ENCODE measurements around the gene AP5Z1.

Gene AP5Z1

DNA sequence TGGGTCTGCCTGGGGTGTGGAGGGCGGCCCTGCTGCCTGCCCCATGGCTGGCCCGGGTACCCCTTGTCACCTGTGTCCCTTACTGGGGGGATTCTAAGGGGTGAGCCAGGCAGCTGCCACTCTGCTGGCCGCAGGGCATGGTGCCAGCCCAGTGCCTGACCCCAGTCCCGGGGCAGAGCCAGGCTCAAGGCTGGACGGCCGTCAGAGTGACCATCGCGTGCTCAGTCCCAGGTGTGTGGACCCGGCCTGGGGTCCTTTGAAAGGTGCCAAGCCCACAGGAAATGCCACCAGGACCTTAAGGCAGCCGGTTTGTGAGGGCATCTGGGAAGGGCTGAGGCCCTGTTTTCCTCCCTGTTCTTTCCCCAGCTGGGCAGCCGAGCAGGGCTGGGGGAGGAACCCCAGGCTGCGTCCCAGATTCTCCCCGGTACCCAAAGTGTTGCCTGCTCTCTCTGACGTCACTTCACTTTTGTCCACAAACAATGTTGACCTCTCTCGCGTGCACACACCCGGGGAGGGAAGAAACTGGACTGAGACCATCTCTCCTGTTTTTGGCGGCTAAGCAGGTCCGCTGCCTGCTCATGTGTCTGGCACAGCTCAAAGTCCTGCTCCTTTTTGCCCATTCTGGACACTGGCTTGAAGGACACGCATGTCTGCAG, 48.8 kb downstream of the AP5Z1 start:
- no peak for DNase-seq

DNA sequence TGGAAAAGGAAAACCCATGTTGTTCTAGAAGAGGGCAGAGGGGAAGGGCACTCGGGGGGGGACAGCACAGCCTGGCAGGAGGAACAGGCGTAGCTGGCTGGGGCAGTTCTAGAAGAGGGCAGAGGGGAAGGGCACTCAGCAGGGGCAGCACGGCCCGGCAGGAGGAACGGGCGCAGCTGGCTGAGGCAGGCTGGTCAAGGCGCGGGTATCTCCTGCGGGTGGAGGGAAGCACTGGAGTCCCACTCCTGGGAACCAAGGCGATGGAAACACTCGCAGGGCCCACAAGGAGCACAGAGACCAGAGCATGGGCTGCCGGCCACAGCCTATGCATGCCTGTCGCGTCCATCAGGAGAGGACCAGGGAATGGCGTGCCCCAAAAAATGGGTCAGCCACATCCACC, 49.7 kb downstream of the AP5Z1 start:
- DNase-seq = no peak

DNA sequence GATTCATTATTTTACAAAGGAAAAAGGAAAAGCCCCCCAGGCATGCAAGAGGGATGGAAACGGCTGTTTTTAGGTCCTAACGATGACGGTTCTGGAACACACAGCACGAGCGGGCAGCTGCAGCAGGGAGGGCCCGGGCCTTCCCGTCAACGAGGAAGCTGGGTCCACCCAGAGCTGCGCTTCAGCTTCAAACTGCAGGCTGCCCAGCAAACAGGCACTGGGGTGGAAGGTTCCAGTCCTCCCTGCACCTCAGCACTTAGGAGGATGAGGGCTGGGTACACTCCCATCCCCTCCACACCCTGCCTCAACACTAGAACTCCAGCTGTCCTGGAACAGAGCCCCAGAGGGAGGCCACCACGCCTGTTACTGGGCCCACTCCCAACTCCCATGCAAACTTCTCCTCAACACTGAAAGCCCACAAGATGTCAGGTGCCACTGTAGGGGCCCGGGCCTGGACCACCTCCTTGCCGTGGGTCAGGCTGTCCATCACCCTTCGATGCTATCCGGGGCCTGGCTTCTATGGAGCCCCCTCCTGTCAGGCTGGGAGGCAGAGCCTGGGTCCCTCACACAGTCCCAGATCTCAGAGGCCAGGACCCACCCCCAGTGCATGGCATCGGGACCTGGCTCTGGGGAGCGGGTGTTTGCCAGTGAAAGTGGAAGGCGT, 53.4 kb downstream of the AP5Z1 start:
- DNase-seq = no peak

DNA sequence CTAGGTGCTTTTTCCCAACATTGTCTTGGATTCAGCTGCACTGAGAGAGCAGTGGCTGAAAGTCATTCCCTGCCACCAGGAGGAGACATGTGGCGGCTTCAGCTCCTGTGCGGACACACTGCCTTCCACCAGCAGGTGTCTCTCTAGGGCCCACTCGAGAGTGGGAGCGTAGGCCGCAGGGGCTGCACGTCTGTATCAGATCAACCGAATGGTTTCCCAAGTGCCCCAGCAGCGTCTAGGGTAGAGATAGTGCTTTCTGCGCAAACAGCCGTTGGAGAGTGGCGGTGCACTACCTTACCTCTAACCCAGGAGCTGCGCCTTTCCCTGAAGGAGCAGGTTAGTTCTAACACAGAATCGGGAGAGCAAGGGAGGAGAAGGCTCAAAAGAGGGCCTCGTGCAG, 54.8 kb downstream of the AP5Z1 start:
- peak; percentile 76 for DNase-seq

DNA sequence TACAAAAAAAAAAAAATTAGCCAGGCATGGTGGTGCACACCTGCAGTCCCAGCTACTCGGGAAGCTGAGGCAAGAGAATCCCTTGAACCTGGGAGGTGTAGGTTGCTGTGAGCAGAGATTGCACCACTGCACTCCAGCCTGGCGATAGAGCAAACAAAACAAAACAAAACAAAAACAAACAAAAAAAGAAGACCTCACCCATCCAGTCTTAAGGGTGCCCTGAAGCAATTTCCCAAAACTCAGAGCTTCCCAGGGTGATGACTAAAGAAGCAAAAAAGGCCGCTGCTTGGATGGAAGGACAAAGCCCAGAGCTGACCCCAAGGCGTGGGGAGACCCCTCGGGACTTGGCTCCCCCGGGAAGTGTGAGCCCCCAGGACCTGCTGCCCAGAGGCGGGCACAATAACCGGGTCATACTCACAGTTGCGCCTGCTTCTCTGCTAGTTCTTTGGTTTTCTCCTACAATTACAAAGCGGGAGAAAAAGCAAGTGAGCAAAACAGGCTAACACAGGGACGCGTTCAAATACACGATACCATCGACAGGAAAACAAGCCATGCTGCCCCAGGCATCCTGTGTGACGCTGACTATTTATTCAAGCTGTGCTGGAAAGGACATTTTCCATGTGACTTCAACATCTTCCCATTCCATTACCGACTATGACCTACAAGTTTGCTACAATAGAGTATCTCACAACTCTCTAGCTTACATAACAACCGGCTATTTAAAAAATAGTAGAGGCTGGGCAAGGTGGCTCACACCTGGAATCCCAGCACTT, 56.5 kb downstream of the AP5Z1 start:
- no peak for DNase-seq

DNA sequence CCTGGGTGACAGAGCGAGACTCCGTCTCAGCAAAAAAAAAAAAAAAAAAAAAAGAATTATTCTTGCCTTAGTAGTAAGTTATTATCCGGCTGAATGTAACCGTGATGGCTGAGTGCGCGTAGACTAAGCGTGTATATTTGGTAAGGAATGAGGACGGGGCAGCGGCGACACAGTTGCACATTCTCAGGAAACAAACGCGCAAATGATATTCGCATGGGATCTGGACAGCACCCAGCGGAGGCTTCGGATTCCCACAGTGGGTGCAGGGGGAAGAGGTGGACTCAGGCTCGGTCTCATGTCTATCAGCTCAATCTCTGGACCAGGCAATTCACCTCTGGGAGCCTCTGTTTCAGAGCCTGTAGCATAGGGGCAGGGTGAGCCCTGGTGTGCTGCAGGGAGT, 57.3 kb downstream of the AP5Z1 start:
- DNase-seq = no peak

DNA sequence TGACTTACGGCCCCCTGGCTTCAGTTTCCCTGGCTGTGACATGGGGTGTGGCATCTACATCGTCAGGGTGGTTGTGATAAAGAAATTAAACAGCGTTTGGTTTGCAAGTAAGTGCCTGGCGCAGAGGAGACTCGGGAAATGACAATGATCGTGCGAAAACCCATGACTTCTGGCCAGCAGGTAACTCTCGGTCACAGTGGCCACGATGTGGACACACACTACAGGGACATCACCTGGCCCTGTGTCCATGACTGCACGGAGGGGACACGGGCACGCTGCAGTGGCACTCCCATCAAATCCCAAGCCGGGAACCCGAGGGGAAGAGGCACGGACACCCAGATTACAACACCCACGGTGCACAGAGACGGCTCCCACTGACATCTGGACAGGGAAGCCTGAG, 57.8 kb downstream of the AP5Z1 start:
- DNase-seq = no peak

DNA sequence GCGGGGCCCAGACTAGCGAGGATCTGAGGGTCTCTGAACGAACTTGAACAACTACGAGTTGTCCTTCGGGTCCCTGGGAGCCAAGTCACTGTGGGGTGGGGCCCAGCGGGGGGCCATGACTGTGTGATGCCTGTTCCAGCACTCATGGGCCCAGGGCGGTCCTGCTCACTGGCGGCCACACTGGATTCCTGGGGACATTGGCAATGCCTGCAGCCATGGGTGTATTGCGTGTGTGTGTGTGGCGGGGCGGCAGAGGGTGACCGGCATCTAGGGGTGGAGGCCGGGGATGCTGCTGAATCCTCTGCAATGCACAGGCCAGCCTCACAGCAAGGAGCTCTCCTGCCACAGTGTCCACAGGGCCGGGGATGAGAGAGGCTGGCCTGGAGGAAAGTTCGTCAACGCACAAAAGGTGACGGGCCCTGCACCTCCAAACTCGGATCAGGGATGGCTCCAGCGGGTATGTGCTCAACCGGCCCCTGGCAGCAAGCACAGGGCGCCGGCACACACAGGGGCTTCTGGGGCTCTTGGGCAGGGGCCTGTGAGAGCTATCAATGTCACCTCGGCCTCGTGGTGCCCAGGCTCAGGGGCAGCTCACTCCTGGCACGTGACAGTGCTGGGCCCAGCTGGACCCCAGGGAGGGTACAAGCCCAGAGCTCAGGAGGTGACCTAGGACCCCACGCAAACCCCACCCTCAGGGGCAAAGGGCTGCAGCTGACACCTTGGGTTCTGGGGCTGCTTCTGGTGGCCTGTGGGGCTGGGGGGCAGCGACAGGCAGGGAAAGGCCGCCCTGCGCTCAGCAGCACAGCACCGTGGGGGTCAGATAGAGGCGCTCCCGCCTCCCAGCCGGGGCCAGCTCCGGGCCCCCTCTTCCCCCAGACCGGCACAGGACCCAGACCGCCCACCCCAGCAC, 58.5 kb downstream of the AP5Z1 start:
- no peak for DNase-seq

DNA sequence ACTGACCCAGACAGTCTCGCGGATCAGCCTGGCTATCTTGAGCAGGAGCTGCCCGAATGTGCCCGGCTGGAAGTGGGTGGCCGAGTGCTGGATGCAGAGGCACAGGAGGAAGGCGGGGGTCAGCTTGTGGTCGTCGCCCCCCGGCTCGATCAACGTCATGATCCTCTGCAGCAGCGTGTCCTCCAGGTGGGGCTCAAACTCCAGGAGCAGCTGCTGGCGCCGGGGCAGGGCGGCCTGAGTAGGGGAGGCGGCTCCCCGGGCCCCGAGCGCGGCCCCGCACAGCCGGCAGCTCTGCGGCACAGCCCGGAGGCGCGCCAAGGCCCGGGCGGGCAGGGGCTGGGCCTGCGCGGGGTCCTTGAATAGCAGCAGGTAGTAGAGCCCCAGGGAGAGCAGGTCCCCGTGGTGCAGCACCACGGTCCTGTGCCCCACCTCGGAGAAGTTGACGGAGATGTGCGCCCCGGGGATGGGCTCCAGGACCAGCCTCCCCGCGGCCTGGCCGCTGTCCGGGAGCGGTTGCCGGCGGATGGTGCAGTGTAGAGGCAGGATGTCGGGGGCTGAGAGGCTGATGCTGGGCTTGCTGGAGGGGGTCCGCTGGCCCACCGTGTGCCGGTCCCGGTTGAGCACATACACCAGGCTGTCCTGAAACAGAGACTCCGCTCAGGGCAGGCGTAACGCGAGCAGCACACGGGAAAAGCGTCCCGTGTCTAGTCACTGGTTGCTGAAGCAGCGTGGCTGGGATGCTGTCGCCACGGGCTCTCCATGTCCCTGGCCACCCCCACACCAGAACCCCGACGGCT, 59.4 kb downstream of the AP5Z1 start:
- DNase-seq = no peak

DNA sequence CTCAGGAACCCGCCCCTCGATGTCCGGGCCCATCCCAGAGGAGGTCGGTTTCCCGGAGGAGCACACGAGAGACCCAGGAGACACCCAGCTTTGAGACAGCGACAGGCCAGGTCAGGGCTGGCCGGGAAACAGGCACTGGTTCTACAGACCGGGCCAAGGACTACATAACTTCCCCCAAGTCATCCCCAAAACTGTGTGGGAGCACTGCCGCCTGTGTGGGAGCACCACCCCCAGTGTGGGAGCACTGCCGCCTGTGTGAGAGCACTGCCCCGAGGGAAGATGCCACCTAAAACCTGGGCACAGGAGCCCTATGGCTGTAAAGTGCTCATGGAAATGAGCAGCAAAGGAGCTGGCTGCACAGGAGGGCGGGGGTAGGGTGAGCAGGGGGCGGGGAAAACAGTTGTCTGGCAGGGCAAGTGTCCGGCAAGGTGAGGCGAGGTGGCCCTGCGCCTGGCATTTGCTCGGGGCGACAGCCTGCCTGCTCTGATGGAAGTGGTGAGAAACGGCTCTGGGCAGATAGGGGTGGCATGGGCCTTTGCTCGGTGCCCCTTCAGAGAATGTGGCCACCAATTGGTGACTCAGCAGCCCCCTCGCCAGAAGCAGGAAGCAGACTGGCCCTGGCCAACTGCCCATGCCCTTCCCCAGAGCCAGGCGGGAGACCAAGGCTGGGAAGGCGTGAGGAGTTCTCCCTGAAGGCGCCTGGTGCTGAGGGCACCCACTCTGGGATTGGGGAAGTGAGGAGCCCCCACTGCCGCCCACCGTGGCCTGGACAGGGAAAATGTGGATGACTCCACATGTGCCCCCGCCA, 60.2 kb downstream of the AP5Z1 start:
- DNase-seq = no peak

DNA sequence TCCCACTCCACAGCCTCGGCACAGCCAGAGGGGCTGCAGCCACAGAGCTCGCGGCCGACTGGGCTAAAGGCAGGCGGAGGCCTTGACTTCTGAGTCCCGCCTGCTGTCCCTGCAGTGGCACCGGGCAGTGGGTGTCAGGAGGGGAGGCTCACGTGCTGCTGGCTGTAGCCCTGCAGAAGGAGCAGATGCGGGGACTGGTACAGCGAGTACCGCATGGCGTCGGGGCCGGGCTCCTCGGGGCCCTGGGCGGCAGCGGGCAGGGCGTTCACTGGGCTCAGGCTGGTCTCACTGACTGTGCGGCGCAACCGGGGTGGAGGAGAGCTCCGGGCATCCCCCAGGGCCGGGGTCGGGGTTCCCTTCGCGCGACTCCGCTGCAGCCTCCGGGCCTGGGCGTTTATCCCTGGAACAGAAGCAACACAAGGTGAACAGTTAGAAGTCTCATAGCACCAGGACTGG, 60.8 kb downstream of the AP5Z1 start:
- DNase-seq = no peak

DNA sequence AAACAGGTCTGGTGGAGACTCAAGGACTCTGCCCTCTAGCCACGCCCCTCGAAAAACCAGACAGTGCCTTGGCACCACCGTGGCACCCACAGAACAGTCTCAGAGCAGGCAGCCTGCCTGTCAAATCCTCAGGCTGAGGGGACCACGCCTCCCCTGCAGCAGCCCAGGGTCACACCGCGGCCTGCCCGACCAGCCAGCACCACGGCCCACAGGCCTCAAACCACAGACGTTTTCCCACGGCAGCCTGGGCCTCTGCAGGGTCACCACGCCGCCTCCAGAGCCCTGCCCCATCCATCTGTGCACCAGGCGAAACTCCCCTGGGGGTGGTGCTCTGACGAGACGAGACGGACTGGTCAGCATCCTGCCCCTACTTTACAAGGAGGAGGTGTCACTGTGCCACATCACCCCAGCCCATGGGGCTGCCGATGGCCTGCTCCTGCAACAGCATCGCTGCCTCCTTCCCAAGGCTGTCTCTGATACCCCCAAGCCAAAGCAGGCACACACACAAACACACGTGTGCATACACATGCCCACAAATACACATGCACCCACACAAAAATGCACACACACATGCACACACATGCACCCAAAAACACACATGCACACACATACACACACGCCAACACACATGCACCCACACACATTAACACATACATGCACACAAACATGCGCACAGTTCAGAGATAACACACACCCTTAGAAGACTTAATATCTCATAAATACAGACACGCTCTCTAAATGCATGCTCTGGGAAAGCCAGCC, 61.8 kb downstream of the AP5Z1 start:
- peak; percentile 63 for DNase-seq

DNA sequence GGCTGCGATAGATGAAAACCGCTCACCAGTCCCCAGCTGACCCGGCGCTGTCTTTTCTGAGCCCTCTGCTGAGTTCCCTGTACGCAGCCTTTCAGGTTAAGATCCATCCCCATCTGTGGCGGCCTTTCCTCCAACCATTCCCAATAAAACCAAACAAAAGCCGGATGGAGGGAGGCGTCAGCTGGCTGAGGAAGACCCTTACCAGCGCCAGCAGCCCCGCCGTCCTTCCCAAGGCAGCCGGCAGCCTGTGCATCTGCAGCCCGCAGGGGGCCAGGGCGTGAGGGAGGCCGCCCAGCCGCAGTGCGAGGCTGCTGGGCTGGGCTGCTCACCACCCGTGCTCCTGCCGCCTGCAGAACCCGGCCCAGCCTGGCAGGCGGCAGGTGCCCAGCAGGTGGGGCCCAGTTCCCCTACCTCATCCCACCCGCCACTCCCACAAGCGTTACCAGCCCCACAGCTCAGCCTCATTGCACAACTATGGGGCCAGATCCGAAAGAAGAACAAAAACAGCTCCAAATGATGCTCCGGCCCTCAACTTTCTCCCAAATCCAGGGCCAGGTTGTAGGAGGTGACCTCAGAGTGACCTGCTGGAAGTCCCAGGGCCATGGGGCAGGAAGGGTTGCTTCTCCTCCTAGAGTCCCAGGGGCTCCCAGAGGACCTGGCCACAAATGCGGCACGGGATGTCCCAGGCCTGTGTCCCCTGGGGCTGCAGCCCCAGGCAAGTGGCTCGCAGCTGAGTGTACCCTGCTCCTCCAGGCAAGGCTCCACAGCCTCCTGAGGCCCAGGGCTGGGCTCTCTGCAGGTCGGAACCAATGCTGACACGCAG, 62.6 kb downstream of the AP5Z1 start:
- DNase-seq = no peak

DNA sequence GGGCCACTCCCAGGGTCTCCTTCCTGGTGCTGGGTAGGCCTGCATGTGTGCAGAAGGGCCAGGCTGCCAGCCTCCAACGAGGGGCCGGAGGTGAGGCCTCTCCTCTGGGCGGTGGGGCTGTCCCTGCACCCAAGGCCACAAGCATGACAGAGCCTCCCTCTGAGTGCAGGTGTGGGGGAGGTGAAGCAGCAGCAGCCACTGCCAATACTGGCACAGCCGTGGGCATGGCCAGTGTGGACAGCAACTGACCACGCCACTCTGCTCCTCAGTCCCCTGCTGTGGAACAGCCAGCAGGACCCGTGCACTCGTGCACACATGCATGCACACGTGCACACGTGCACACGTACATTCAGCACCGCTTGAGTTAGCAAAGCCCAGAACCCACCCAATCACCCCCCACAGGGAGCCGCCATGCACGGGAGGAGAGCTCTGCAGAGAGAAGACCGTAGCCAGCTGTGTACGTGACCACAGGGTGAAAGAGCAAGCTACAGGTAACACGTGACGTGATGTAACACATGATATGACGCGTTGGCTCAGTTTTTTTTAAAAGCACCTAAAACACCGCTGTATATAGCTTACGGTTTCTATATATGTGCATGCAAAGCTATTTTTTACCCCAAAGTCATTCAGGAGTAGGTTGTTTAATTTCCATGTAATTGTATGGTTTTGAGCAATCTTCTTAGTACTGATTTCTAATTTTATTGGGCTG, 63.4 kb downstream of the AP5Z1 start:
- no peak for DNase-seq

DNA sequence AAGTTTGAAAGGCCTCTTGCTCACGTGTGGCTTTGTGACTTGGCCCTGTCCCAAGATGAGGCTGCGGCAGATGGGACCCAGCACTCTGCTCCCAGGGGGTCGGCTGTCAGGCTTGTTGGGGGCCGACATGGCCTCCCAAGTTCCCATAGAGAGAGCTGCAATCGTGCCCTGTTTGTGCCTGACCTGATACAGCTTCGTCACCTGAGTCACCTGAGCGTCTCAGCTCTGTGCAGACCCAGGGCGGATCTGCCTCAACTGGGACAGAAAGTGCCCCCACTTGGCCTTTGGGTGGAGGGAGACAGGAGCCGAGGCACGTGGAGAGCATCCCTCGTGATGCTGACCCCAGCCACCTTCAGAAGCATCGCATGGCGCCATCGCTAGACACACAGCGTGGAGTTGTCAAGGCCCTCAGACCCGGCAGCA, 64.7 kb downstream of the AP5Z1 start:
- no peak for DNase-seq

Data from left hindlimb (tissue), 1 donor.